ENCODE data around the gene RBFOX2.

DNA sequence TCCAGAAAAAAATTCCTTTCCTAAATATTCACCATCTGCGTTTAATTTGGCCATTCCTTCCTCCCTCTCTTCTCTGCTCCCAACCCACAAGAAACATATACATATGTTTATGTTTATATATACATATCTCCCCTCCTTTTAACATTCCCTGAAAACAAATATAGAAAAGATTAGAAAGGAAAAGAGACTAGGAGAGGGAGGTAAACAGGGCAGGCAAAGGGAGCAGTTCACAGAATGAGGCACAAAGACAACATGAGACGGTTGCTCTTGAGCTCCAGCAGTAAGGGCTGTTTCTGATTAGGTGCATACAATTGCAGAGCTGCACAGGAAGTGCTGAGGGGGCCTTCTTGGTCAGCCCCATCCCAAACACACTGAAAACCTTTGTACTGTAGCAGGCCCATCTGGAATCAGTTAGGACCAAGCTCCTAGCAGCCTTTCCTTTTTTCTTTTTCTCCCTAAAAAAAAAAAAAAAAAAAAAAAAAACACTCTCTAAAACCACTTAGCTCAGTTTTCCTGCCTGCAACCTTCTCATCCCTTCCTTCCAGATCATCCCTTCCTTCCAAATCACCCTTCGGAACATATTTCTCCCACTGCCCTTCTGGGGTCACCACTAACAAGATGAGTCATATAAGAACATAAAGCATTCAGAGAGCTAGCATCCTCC, 57.0 kb downstream of the RBFOX2 start:
- TF ChIP-seq SIN3A (conservative IDR thresholded peaks at IDR 0.05 in 1 of 2, IDR thresholded peaks at IDR 0.05 in 1 of 2; ENCODE audit: low read depth in 1 of 2, low read length in 2 of 2) = no peak
- no peak for TF ChIP-seq FOSL1 (IDR thresholded peaks at IDR 0.05; ENCODE audit: insufficient read depth, low read depth, low read length)
- TF ChIP-seq CBX8 (IDR thresholded peaks at IDR 0.05; ENCODE audit: borderline replicate concordance, low read depth, low read length) = no peak

Measured in H1 (cell line).